Mucosa of descending colon (tissue), 3 donors: Measurements from ENCODE around the gene PSTK. TPM values are rescaled to one million over a fixed set of nuclear protein-coding genes. Genes with fewer than 3 reads are reported as not detected.

ENCODE experiments used
- ATAC-seq: fragments of 200-7000 bp; cut with Tn5 transposase; one replicate; pipeline ENCODE4 v1.9.1; 2020; ENCODE audit warnings: mild to moderate bottlenecking, moderate library complexity
- DNase-seq, 3 donors: peaks; one replicate each; pipeline ENCODE4 v3.0.0-alpha.2; 2020
- H3K36me3 ChIP-seq: fragments of 200-600 bp; one replicate; pipeline ENCODE4 v1.8.0; 2021; ENCODE audit warnings: low read depth, mild to moderate bottlenecking
- H3K4me1 ChIP-seq: fragments of 200-600 bp; one replicate; pipeline ENCODE4 v1.8.0; 2021; ENCODE audit warnings: low read depth, mild to moderate bottlenecking
- H3K4me3 ChIP-seq: fragments of 200-600 bp; one replicate; pipeline ENCODE4 v1.8.0; 2021; ENCODE audit warnings: mild to moderate bottlenecking
- H3K9me3 ChIP-seq: fragments of 200-600 bp; one replicate; pipeline ENCODE4 v1.8.0; 2021; ENCODE audit warnings: mild to moderate bottlenecking
- intact Hi-C, 2 donors: fragments of 100-400 bp; cut with DNase I in 1 of 2; cut with micrococcal nuclease in 1 of 2; formaldehyde crosslinking; loops; one replicate each; pipeline versions ENCODE4 v1.11.0 to v1.11.1; 2022; cut with DNase I, micrococcal nuclease
- total RNA-seq, 3 donors: library from RNA; stranded (reverse); fragmentation: NEBNext Ultra II Directional in 2 of 3; extraction: Animal tissue kit (Norgen Biotek cat#: 25700) in 2 of 3; gene quantifications; one replicate each; pipeline versions ENCODE4 v1.2.1 to v1.2.4, GENCODE V29; 2021 to 2023
- TF ChIP-seq, protein P1 (sequence below): fragments of 200-600 bp; IDR thresholded peaks from one replicate; pipeline ENCODE4 v1.8.0; 2022; ENCODE audit warnings: antibody characterized with exemption, mild to moderate bottlenecking
- donor health status: DM: no; HTN: no; CAD: no; lungs with moderate emphysema.
- donor health status: DM: no; HTN: no; CAD: no.
- donor health status: DM: no; HTN: yes; CAD: no.

The PSTK gene
- total RNA-seq, 3 donors from 2014 or later = 2.0 to 4.2 (median 3.1) TPM

DNA sequence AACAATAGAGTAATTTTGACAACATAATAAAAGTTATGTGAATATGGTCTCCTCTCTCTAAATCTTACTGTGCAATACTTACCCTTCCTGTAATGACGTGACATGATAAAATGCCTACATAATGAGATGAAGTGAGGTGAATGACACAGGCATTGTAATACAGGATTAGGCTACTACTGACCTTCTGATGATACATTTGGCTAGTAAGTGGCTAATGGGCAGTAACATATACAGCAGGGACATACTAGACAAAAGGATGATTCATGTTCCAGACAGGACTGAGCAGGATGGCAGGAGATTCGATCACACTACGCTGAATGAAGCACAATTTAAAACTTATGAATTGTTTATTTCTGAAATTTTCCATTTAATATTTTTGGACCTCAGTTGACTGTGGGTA is 30.9 kb upstream of the PSTK start:
- no peak overlapping the region for H3K4me3 ChIP-seq
- peaks cover 9% of the 10 kb centered on the region for H3K4me1 ChIP-seq
- intact Hi-C loops = no loop called here
- H3K9me3 ChIP-seq = no peaks in the 10 kb centered on the region
- ATAC-seq = no peak
- no peaks in the 10 kb centered on the region for H3K36me3 ChIP-seq
- TF ChIP-seq, protein P1, sequence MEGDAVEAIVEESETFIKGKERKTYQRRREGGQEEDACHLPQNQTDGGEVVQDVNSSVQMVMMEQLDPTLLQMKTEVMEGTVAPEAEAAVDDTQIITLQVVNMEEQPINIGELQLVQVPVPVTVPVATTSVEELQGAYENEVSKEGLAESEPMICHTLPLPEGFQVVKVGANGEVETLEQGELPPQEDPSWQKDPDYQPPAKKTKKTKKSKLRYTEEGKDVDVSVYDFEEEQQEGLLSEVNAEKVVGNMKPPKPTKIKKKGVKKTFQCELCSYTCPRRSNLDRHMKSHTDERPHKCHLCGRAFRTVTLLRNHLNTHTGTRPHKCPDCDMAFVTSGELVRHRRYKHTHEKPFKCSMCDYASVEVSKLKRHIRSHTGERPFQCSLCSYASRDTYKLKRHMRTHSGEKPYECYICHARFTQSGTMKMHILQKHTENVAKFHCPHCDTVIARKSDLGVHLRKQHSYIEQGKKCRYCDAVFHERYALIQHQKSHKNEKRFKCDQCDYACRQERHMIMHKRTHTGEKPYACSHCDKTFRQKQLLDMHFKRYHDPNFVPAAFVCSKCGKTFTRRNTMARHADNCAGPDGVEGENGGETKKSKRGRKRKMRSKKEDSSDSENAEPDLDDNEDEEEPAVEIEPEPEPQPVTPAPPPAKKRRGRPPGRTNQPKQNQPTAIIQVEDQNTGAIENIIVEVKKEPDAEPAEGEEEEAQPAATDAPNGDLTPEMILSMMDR = no peak
- DNase-seq = no peak

DNA sequence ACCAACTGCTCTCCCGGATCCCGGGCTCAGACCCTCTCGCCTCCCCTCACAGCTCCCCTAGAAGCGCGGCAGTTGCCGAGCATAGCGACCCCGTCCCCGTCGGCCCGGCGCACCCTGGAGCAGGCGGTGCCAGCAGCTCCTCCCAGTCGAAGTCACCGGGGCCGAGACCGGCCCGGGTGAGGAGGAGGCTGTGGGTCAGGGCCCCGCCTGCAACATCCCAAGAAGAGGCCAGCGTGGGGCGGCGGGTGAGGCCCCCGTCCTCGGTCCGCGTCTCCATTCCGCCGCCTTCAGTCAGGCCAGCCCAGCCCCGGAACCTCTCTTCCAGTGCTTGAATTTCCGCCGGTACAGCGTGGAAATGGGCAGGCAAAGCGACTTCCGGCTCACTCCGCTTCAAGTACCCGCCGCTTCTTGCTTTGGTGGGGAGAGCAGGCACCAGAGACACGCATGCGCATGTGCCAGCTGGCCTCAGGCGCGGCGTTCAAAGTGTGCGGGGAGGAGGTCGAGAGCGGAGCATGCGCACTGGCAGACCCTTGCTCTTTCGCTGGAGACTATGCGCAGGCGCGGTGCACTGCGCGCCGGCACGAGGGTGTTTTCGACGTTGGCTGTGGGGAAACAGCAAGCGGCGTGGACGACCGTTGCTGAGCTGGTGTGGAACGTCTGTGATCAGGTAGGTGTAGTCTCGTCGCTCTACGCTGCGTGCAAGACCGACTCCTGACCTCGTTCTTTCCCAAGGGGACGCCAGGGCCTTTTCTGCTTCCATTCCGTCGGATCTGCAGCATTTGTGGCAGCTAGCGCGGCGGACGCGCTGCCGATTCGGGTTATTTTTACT is 26.1 kb upstream of the PSTK start, which contains the start of gene C10orf88:
C10orf88 (minus strand) TSS at position 326 of the 829 bp plus-strand sequence; CDS start at position 277, 49 bp downstream.
- Histone ChIP-seq H3K4me1 (peaks cover 13% of the 10 kb centered on the region), H3K9me3 (no peaks in the 10 kb centered on the region), H3K36me3 (no peaks in the 10 kb centered on the region), H3K4me3 (peak within 1 kb of the TSS; percentile 62)
- intact Hi-C loops = no loop called here
- DNase-seq (peak; percentile 96 to 98 (median 98)), ATAC-seq (peak; percentile 99)
- TF ChIP-seq, protein P1 = no peak

DNA sequence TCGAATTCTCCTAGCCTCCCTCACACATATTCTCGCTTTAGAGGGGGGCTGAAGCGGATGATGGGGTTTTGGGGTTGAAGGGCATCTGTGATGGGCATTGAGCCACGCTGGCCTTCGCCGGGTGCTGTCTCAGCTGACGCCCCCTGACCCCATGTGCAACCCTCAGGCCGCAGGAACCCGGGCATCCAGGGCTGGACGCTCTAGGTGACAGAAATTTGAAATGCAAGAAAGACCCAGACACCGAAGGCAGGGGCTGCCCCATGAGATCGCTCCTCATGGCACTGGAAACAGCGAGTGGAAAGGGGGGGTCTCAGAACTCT is 25.5 kb upstream of the PSTK start:
- Histone ChIP-seq H3K36me3 (no peaks in the 10 kb centered on the region), H3K4me1 (peaks cover 13% of the 10 kb centered on the region), H3K4me3 (no peak overlapping the region), H3K9me3 (no peaks in the 10 kb centered on the region)
- ATAC-seq (no peak), DNase-seq (peak in 1 of 3 donors; percentile 39)
- TF ChIP-seq, protein P1 = no peak
- intact Hi-C loops = no loop called here

DNA sequence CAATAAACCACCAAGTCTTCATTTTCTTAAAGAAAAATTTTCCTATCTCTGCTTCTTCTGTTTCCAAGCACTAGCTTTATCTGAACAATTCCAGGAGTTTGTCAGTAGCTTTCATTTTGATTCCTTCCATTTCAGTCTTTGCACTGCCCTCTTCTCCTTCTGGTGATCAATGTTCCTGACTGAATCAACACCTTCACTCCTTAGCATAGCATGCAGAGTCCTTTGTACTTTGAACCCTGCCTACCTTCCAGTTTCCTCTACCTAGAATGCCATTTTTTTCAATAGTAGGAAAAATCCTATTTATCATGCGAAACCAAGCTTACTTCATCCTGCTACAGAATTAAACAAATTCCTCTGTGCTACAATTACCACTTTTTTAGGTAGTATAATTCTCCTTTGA is 24.3 kb upstream of the PSTK start:
- DNase-seq (no peak), ATAC-seq (no peak)
- TF ChIP-seq, protein P1 = no peak
- no peaks in the 10 kb centered on the region for H3K36me3 ChIP-seq
- H3K4me1 ChIP-seq = peaks cover 13% of the 10 kb centered on the region
- no peaks in the 10 kb centered on the region for H3K9me3 ChIP-seq
- H3K4me3 ChIP-seq = no peak overlapping the region
- intact Hi-C loops = no loop called here

DNA sequence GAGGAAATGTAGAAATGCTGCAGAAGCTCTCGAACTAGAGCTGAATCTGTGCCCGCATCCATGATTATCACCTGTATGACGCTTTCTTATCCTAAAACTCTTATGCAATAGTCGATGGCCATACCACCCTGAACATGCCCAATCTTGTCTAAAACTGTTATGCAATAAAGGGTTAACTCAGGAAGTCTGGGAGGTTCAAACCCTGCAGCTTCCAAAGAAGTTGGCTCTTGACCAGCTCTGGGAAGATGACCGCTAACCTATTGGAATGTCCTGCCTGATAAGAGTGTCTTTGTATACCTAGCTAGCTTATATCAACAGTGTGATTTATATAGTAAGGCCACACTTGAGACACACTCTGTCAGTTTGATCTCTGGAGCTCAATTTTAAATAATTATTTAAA is 22.7 kb upstream of the PSTK start:
- TF ChIP-seq, protein P1 = no peak
- H3K4me3 ChIP-seq = no peak overlapping the region
- no peak for ATAC-seq
- intact Hi-C loops = no loop called here
- H3K4me1 ChIP-seq = peaks cover 12% of the 10 kb centered on the region
- no peak for DNase-seq
- H3K36me3 ChIP-seq = no peaks in the 10 kb centered on the region
- H3K9me3 ChIP-seq = no peaks in the 10 kb centered on the region
